WTC11 (cell line): ENCODE results near the gene C3orf22. TPM values are rescaled to one million over a fixed set of nuclear protein-coding genes. Genes with fewer than 3 reads are reported as not detected.
A peak's percentile ranks its signal among the peaks of the same experiment; 100 is the strongest.

Experiments used
- ATAC-seq: fragments of 200-7000 bp; cut with Tn5 transposase; 2 replicates; pipeline ENCODE4 v1.10.0; 2021; ENCODE audit warnings: mild to moderate bottlenecking, moderate library complexity
- CTCF ChIA-PET: fragments of 300-600 bp; sonication (Branson Sonifier 250); formaldehyde crosslinking; loops from one replicate; lab custom pipeline; 2021; ENCODE audit warnings: antibody characterized with exemption; lab: Charles Lee
- POLR2A ChIA-PET: fragments of 350-600 bp; sonication (Branson Sonifier 250); formaldehyde crosslinking; loops from one replicate; lab custom pipeline; 2021; ENCODE audit warnings: antibody characterized with exemption; lab: Charles Lee
- DNase-seq: peaks from one replicate; pipeline ENCODE4 v3.0.0; 2021; ENCODE audit warnings: low spot score
- H3K27ac Mint-ChIP-seq: 2 replicates; pipeline ENCODE4 v1.8.0; 2021; ENCODE audit warnings: mixed read lengths
- H3K27me3 Mint-ChIP-seq: 2 replicates; pipeline ENCODE4 v1.8.0; 2021; ENCODE audit warnings: low read depth, mild to moderate bottlenecking, moderate library complexity, mixed read lengths
- H3K36me3 Mint-ChIP-seq: 2 replicates; pipeline ENCODE4 v1.8.0; 2021; ENCODE audit warnings: mixed read lengths
- H3K4me1 Mint-ChIP-seq: 2 replicates; pipeline ENCODE4 v1.8.0; 2022; ENCODE audit warnings: mixed read lengths
- H3K4me3 Mint-ChIP-seq: 2 replicates; pipeline ENCODE4 v1.8.0; 2021; ENCODE audit warnings: mild to moderate bottlenecking, moderate library complexity, mixed read lengths
- H3K9me3 Mint-ChIP-seq: 2 replicates; pipeline ENCODE4 v1.8.0; 2021; ENCODE audit warnings: mixed read lengths
- CREB1 ChIP-seq: sonication (generic); formaldehyde crosslinking; IDR thresholded peaks from 2 replicates; pipeline ENCODE4 v1.8.0; 2023; ENCODE audit warnings: mild to moderate bottlenecking, missing genetic modification reagents
- ETV6 ChIP-seq: sonication (generic); formaldehyde crosslinking; IDR thresholded peaks from 2 replicates; pipeline ENCODE4 v1.8.1; 2022; ENCODE audit warnings: mild to moderate bottlenecking, missing genetic modification reagents
- FOXP1 ChIP-seq: sonication (generic); formaldehyde crosslinking; IDR thresholded peaks from 2 replicates; pipeline ENCODE4 v1.8.0; 2022; ENCODE audit warnings: missing genetic modification reagents, mild to moderate bottlenecking, moderate library complexity, borderline replicate concordance
- GRHL2 ChIP-seq: fragments of 250-450 bp; sonication (Bioruptor Pico); IDR thresholded peaks from 2 replicates; pipeline ENCODE4 v1.8.0; 2022; ENCODE audit warnings: mild to moderate bottlenecking, moderate library complexity; ENCODE audit not compliant: insufficient replicate concordance, severe bottlenecking
- GTF2I ChIP-seq: fragments of 250-450 bp; sonication (Bioruptor Pico); conservative IDR thresholded peaks from 2 replicates; pipeline ENCODE4 v1.4.0; 2021; ENCODE audit warnings: mild to moderate bottlenecking
- HMGA2 ChIP-seq: fragments of 250-450 bp; sonication (Bioruptor Pico); IDR thresholded peaks from 2 replicates; pipeline ENCODE4 v1.4.0; 2021; ENCODE audit warnings: mild to moderate bottlenecking, moderate library complexity
- KAT7 ChIP-seq: sonication (generic); formaldehyde crosslinking; IDR thresholded peaks from 2 replicates; pipeline ENCODE4 v1.8.1; 2023; ENCODE audit warnings: missing genetic modification reagents, mild to moderate bottlenecking, borderline replicate concordance
- MXD4 ChIP-seq: fragments of 250-450 bp; sonication (Bioruptor Pico); IDR thresholded peaks from 2 replicates; pipeline ENCODE4 v1.8.0; 2021; ENCODE audit warnings: mild to moderate bottlenecking, moderate library complexity, borderline replicate concordance
- MYBL2 ChIP-seq: sonication (generic); formaldehyde crosslinking; IDR thresholded peaks from 2 replicates; pipeline ENCODE4 v1.8.1; 2023; ENCODE audit warnings: mild to moderate bottlenecking, moderate library complexity, missing genetic modification reagents
- NR1H2 ChIP-seq: sonication (generic); formaldehyde crosslinking; IDR thresholded peaks from 2 replicates; pipeline ENCODE4 v1.9.0; 2021; ENCODE audit warnings: mild to moderate bottlenecking, moderate library complexity, missing genetic modification reagents
- NR2C2 ChIP-seq: sonication (generic); formaldehyde crosslinking; IDR thresholded peaks from 2 replicates; pipeline ENCODE4 v1.8.0; 2022; ENCODE audit warnings: mild to moderate bottlenecking, missing genetic modification reagents
- OVOL2 ChIP-seq: fragments of 250-450 bp; sonication (Bioruptor Pico); IDR thresholded peaks from 2 replicates; pipeline ENCODE4 v1.9.0; 2021; ENCODE audit warnings: mild to moderate bottlenecking, borderline replicate concordance
- RELA ChIP-seq: sonication (generic); formaldehyde crosslinking; IDR thresholded peaks from 2 replicates; pipeline ENCODE4 v1.8.1; 2022; ENCODE audit warnings: missing genetic modification reagents, mild to moderate bottlenecking, borderline replicate concordance
- TEAD1 ChIP-seq: sonication (generic); formaldehyde crosslinking; IDR thresholded peaks from 2 replicates; pipeline ENCODE4 v1.8.0; 2022; ENCODE audit warnings: mild to moderate bottlenecking, missing genetic modification reagents
- ZNF232 ChIP-seq: sonication (generic); formaldehyde crosslinking; IDR thresholded peaks from 2 replicates; pipeline ENCODE4 v1.8.0; 2022; ENCODE audit warnings: mild to moderate bottlenecking, missing genetic modification reagents
- total RNA-seq: library from RNA; stranded (reverse); gene quantifications from 3 replicates; pipeline ENCODE4 v1.2.3, GENCODE V29; 2021
- TF ChIP-seq, protein P1 (sequence below): sonication (generic); formaldehyde crosslinking; IDR thresholded peaks from 2 replicates; pipeline ENCODE4 v1.8.1; 2022; ENCODE audit warnings: missing genetic modification reagents, borderline replicate concordance
- TF ChIP-seq, protein P2 (sequence below): fragments of 250-450 bp; sonication (Bioruptor Pico); IDR thresholded peaks from 2 replicates; pipeline ENCODE4 v1.9.0; 2021; ENCODE audit warnings: mild to moderate bottlenecking
- TF ChIP-seq, protein P3 (sequence below): sonication (generic); formaldehyde crosslinking; IDR thresholded peaks from 2 replicates; pipeline ENCODE4 v1.8.1; 2022; ENCODE audit warnings: mild to moderate bottlenecking, missing genetic modification reagents, moderate library complexity, borderline replicate concordance
- TF ChIP-seq, protein P4 (sequence below): fragments of 200-600 bp; IDR thresholded peaks from 2 replicates; pipeline ENCODE4 v1.8.0; 2022; ENCODE audit warnings: antibody characterized with exemption
- TF ChIP-seq, protein P5 (sequence below): sonication (generic); formaldehyde crosslinking; IDR thresholded peaks from 2 replicates; pipeline ENCODE4 v1.8.1; 2023; ENCODE audit warnings: mild to moderate bottlenecking, missing genetic modification reagents

Gene C3orf22
- total RNA-seq, 1 experiment from 2014 or later: not detected

DNA sequence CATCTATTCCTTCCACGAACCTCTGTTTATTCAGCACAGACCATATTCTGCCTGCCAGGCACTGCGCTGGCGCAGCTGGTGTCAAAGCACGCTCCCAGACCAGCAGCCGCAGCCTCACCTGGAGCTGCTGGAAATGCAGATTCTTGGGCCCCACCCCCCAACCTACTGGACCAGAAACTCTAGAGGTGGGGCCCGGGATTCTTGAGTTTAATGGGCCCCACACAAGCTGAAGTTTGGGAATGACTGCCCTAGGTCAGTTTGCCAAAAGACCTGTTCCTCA is 27.7 kb downstream of the C3orf22 start (continued):
- TF ChIP-seq, protein P1, sequence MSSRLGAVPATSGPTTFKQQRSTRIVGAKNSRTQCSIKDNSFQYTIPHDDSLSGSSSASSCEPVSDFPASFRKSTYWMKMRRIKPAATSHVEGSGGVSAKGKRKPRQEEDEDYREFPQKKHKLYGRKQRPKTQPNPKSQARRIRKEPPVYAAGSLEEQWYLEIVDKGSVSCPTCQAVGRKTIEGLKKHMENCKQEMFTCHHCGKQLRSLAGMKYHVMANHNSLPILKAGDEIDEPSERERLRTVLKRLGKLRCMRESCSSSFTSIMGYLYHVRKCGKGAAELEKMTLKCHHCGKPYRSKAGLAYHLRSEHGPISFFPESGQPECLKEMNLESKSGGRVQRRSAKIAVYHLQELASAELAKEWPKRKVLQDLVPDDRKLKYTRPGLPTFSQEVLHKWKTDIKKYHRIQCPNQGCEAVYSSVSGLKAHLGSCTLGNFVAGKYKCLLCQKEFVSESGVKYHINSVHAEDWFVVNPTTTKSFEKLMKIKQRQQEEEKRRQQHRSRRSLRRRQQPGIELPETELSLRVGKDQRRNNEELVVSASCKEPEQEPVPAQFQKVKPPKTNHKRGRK: no peak
- TF ChIP-seq NR1H2 (no peak), GTF2I (CRISPR knock-in tag) (no peak), NR2C2 (no peak), CREB1 (CRISPR knock-in tag) (no peak)
- TF ChIP-seq, protein P2, sequence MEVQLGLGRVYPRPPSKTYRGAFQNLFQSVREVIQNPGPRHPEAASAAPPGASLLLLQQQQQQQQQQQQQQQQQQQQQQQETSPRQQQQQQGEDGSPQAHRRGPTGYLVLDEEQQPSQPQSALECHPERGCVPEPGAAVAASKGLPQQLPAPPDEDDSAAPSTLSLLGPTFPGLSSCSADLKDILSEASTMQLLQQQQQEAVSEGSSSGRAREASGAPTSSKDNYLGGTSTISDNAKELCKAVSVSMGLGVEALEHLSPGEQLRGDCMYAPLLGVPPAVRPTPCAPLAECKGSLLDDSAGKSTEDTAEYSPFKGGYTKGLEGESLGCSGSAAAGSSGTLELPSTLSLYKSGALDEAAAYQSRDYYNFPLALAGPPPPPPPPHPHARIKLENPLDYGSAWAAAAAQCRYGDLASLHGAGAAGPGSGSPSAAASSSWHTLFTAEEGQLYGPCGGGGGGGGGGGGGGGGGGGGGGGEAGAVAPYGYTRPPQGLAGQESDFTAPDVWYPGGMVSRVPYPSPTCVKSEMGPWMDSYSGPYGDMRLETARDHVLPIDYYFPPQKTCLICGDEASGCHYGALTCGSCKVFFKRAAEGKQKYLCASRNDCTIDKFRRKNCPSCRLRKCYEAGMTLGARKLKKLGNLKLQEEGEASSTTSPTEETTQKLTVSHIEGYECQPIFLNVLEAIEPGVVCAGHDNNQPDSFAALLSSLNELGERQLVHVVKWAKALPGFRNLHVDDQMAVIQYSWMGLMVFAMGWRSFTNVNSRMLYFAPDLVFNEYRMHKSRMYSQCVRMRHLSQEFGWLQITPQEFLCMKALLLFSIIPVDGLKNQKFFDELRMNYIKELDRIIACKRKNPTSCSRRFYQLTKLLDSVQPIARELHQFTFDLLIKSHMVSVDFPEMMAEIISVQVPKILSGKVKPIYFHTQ (CRISPR knock-in tag): no peak
- TF ChIP-seq, protein P3, sequence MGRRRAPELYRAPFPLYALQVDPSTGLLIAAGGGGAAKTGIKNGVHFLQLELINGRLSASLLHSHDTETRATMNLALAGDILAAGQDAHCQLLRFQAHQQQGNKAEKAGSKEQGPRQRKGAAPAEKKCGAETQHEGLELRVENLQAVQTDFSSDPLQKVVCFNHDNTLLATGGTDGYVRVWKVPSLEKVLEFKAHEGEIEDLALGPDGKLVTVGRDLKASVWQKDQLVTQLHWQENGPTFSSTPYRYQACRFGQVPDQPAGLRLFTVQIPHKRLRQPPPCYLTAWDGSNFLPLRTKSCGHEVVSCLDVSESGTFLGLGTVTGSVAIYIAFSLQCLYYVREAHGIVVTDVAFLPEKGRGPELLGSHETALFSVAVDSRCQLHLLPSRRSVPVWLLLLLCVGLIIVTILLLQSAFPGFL (CRISPR knock-in tag): no peak

DNA sequence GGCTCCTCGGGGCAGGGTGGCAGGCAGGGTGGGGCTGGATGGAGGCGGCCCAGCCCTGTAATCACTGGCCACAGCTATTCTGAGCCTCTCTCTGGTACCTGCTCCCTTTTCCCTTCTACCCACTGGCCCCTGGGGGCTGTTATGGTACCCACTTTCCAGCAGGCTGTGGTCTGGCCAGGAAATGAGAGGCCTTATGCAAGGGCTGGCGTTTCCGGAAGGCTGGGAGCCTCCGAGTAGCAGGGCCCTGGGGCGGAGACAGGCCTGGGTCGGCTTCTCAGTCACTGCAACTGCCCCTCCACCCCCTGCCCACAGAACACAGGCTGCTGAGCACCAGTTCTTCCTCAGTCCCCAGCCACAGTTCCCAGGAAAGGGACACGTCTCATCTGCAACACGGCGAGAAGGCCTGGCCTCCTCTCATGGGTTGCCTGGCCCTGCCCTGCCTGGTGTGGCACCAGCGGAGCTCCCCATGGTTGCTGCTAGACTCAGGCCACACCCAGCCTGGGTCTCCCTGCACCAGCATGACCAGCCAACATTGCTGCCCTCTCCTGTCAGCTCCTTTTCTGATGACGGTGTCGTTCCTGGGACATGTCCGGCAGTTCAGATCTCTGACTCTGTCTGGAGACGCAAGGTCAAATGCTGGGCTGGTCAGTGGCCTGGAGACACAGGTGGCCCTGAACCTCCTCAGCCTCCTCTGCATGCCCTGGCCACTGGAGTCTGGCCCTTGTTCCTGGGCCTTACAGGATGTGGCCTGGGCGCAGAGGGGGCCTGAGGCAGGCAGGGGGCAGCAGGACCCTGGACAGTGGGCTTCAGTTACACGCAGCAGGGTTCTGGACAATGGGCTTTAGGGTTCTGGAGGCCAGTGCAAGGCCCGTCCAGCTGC is 28.3 kb downstream of the C3orf22 start:
- no peaks in the 10 kb centered on the region for H3K9me3 Mint-ChIP-seq
- H3K36me3 Mint-ChIP-seq: no peaks in the 10 kb centered on the region
- ChIA-PET CTCF (interaction anchor here (1.4 kb wide), 1 partner anchor 42 kb away, joined by 3 read pairs; no protein-coding TSS in a partner anchor), POLR2A (no interaction called here)
- peaks cover 11% of the 10 kb centered on the region; the same call in 1 of the 2 replicates for H3K4me1 Mint-ChIP-seq
- DNase-seq (no peak), ATAC-seq (peak; percentile 63)
- H3K27ac Mint-ChIP-seq: no peak overlapping the region
- no peak overlapping the region for H3K4me3 Mint-ChIP-seq
- H3K27me3 Mint-ChIP-seq: peaks cover under 1% of the 10 kb centered on the region; the same call in 1 of the 2 replicates
- TF ChIP-seq ETV6 (CRISPR knock-in tag) (no peak), GTF2I (CRISPR knock-in tag) (no peak)
- TF ChIP-seq, protein P4, sequence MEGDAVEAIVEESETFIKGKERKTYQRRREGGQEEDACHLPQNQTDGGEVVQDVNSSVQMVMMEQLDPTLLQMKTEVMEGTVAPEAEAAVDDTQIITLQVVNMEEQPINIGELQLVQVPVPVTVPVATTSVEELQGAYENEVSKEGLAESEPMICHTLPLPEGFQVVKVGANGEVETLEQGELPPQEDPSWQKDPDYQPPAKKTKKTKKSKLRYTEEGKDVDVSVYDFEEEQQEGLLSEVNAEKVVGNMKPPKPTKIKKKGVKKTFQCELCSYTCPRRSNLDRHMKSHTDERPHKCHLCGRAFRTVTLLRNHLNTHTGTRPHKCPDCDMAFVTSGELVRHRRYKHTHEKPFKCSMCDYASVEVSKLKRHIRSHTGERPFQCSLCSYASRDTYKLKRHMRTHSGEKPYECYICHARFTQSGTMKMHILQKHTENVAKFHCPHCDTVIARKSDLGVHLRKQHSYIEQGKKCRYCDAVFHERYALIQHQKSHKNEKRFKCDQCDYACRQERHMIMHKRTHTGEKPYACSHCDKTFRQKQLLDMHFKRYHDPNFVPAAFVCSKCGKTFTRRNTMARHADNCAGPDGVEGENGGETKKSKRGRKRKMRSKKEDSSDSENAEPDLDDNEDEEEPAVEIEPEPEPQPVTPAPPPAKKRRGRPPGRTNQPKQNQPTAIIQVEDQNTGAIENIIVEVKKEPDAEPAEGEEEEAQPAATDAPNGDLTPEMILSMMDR: peak; percentile 21; the same call in 1 of the 2 replicates

DNA sequence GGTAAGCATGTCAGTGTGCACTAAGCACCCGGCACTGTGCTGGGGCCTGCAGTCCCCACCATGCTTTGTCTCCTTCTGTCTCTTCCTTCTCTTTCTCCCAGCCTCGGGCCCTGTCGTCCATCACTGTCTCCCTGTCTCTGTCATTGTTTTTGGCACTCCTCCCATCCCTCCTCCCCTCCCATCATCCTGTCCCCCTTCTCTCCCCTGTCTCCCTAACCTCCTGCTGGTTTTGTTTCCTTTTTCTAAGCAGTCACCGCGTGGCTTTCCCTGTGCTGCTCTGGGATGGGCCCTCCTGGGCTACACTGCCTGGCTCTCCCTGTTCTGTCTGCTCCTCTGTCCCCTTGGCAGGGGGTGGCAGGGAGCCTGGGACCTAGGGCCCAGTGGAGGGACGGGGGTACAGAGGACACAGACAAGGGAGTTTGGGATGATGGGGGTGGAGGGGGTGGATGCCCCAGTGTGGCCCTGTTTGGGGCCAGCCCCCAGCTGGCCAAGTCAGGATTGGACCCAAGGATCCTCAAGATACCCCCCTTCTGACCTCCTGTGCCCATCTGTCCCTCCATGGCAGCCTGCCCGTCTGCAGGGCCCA is 29.1 kb downstream of the C3orf22 start:
- ATAC-seq: no peak
- Mint-ChIP-seq H3K4me1 (peaks cover 14% of the 10 kb centered on the region; the same call in 1 of the 2 replicates), H3K27ac (no peak overlapping the region), H3K4me3 (no peak overlapping the region), H3K36me3 (no peaks in the 10 kb centered on the region), H3K9me3 (no peaks in the 10 kb centered on the region), H3K27me3 (peaks cover 8% of the 10 kb centered on the region; the same call in 1 of the 2 replicates)
- CTCF ChIA-PET: interaction anchor here (1.4 kb wide), 1 partner anchor 41 kb away, joined by 3 read pairs; no protein-coding TSS in a partner anchor
- POLR2A ChIA-PET: no interaction called here
- no peak for DNase-seq
- TF ChIP-seq, protein P4: no peak
- TF ChIP-seq GRHL2 (no peak), OVOL2 (no peak), TEAD1 (CRISPR knock-in tag) (no peak), RELA (CRISPR knock-in tag) (no peak), NR2C2 (no peak), KAT7 (no peak), ZNF232 (CRISPR knock-in tag) (no peak), MXD4 (CRISPR knock-in tag) (no peak), HMGA2 (CRISPR knock-in tag) (no peak), MYBL2 (CRISPR knock-in tag) (no peak), FOXP1 (CRISPR knock-in tag) (no peak)
- TF ChIP-seq, protein P5, sequence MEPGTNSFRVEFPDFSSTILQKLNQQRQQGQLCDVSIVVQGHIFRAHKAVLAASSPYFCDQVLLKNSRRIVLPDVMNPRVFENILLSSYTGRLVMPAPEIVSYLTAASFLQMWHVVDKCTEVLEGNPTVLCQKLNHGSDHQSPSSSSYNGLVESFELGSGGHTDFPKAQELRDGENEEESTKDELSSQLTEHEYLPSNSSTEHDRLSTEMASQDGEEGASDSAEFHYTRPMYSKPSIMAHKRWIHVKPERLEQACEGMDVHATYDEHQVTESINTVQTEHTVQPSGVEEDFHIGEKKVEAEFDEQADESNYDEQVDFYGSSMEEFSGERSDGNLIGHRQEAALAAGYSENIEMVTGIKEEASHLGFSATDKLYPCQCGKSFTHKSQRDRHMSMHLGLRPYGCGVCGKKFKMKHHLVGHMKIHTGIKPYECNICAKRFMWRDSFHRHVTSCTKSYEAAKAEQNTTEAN (CRISPR knock-in tag): no peak
